ENCODE data around the gene PRL.

PRL gene

GRCh38 chr6:22263748-22264147 lies 33.1 kb downstream of the PRL start:
- no peak for TF ChIP-seq CTCF (IDR thresholded peaks at IDR 0.05)

GRCh38 chr6:22254886-22255285 lies 42.0 kb downstream of the PRL start:
- TF ChIP-seq CTCF (IDR thresholded peaks at IDR 0.05): no peak

- no peak for TF ChIP-seq CTCF (IDR thresholded peaks at IDR 0.05)
Observed at GRCh38 chr6:22253955-22254655, 42.7 kb downstream of the PRL start.

- TF ChIP-seq CTCF (IDR thresholded peaks at IDR 0.05): no peak
Observed at GRCh38 chr6:22251348-22251747, 45.5 kb downstream of the PRL start.

GRCh38 chr6:22250486-22250885 lies 46.4 kb downstream of the PRL start:
- no peak for TF ChIP-seq CTCF (IDR thresholded peaks at IDR 0.05)

- TF ChIP-seq CTCF (IDR thresholded peaks at IDR 0.05): no peak
Observed at GRCh38 chr6:22249711-22250350, 47.0 kb downstream of the PRL start.

GRCh38 chr6:22248513-22249308 lies 48.1 kb downstream of the PRL start:
- TF ChIP-seq CTCF (IDR thresholded peaks at IDR 0.05): no peak

Data from LNCAP (cell line).